ENCODE data around the gene PAQR9.

PAQR9 gene

GRCh38 chr3:142940472-142940871 is 23.0 kb downstream of the PAQR9 start:
- in situ Hi-C loops (cut with HindIII; ENCODE audit: low sequenced_read_pairs) = no loop called here
- no peak for TF ChIP-seq CTCF (IDR thresholded peaks at IDR 0.05; ENCODE audit: low read depth, low read length)
- H3K4me3 ChIP-seq (ENCODE audit: low read depth, low read length) = no peak overlapping the region
- DNase-seq (ENCODE audit: low read depth, low spot score) = no peak

- no peak for TF ChIP-seq CTCF (IDR thresholded peaks at IDR 0.05; ENCODE audit: low read depth, low read length)
- no peak overlapping the region for H3K4me3 ChIP-seq (ENCODE audit: low read depth, low read length)
- no peak for DNase-seq (ENCODE audit: low read depth, low spot score)
- in situ Hi-C loops (cut with HindIII; ENCODE audit: low sequenced_read_pairs) = no loop called here
These were observed 23.5 kb downstream of the PAQR9 start for GRCh38 chr3:142940000-142940399.

GRCh38 chr3:142935963-142936362 is 27.5 kb downstream of the PAQR9 start:
- no peak for DNase-seq (ENCODE audit: low read depth, low spot score)
- H3K4me3 ChIP-seq (ENCODE audit: low read depth, low read length) = no peak overlapping the region
- TF ChIP-seq CTCF (IDR thresholded peaks at IDR 0.05; ENCODE audit: low read depth, low read length) = no peak
- in situ Hi-C loops (cut with HindIII; ENCODE audit: low sequenced_read_pairs) = no loop called here

GRCh38 chr3:142934887-142935269 is 28.6 kb downstream of the PAQR9 start:
- no peak for TF ChIP-seq CTCF (IDR thresholded peaks at IDR 0.05; ENCODE audit: low read depth, low read length)
- in situ Hi-C loops (cut with HindIII; ENCODE audit: low sequenced_read_pairs) = no loop called here
- DNase-seq (ENCODE audit: low read depth, low spot score) = no peak
- H3K4me3 ChIP-seq (ENCODE audit: low read depth, low read length) = no peak overlapping the region

GRCh38 chr3:142934128-142934886 is 29.2 kb downstream of the PAQR9 start:
- DNase-seq (ENCODE audit: low read depth, low spot score) = no peak
- in situ Hi-C loops (cut with HindIII; ENCODE audit: low sequenced_read_pairs) = no loop called here
- no peak for TF ChIP-seq CTCF (IDR thresholded peaks at IDR 0.05; ENCODE audit: low read depth, low read length)
- H3K4me3 ChIP-seq (ENCODE audit: low read depth, low read length) = no peak overlapping the region

- peak; percentile 27 for TF ChIP-seq CTCF (IDR thresholded peaks at IDR 0.05; ENCODE audit: low read depth, low read length)
- DNase-seq (ENCODE audit: low read depth, low spot score) = no peak
- H3K4me3 ChIP-seq (ENCODE audit: low read depth, low read length) = no peak overlapping the region
- in situ Hi-C loops (cut with HindIII; ENCODE audit: low sequenced_read_pairs) = no loop called here
These were observed 32.3 kb downstream of the PAQR9 start for GRCh38 chr3:142931222-142931621.

All from astrocyte of the spinal cord (primary cell).